H1 (cell line): ENCODE results near the gene MRPS26. TPM values are rescaled to one million over a fixed set of nuclear protein-coding genes. Genes with fewer than 3 reads are reported as not detected.
"Not testable (repeated sequence)": the region's sequence is repeated elsewhere in the genome, so short reads cannot be mapped to it uniquely, and the experiment has no call there.

ENCODE experiments used
- CTCF ChIA-PET: fragments of 300-600 bp; sonication (Branson Sonifier 250); formaldehyde crosslinking; loops from one replicate; lab custom pipeline; 2021; ENCODE audit not compliant: partially characterized antibody; lab: Charles Lee
- POLR2A ChIA-PET: fragments of 300-600 bp; sonication (Branson Sonifier 250); formaldehyde crosslinking; loops from one replicate; lab custom pipeline; 2021; ENCODE audit warnings: inconsistent platforms; ENCODE audit not compliant: partially characterized antibody; lab: Charles Lee
- DNase-seq, 2 experiments: peaks; one replicate each; pipeline versions ENCODE4 v3.0.0 to v3.0.0-alpha.2; 2010 to 2022; ENCODE audit warnings: low spot score in 2 of 2, low read depth in 1 of 2, mixed read lengths in 1 of 2
- FAIRE-seq: peaks from 2 replicates; lab custom pipeline; 2011; peaks lifted over from hg19 to GRCh38; lab: Jason Lieb, UNC
- H2AFZ ChIP-seq: 2 replicates; pipeline ENCODE4 v1.8.1; 2012; ENCODE audit warnings: low read length, inconsistent platforms
- H2AK5ac ChIP-seq: 2 replicates; pipeline ENCODE4 v1.6.1; 2013; ENCODE audit warnings: low read depth, low read length
- H2BK120ac ChIP-seq: replicated peaks from 2 replicates; pipeline ENCODE3; 2013; ENCODE audit warnings: low read depth, low read length, inconsistent platforms
- H2BK12ac ChIP-seq: 2 replicates; pipeline ENCODE4 v1.6.1; 2013; ENCODE audit warnings: low read depth, low read length
- H2BK15ac ChIP-seq: 2 replicates; pipeline ENCODE4 v1.6.1; 2013; ENCODE audit warnings: low read length
- H2BK20ac ChIP-seq: 2 replicates; pipeline ENCODE4 v1.6.1; 2013; ENCODE audit warnings: low read length
- H2BK5ac ChIP-seq: 2 replicates; pipeline ENCODE4 v1.6.1; 2013; ENCODE audit warnings: low read depth, low read length
- H3K14ac ChIP-seq: 2 replicates; pipeline ENCODE4 v1.6.1; 2013; ENCODE audit warnings: inconsistent platforms; ENCODE audit not compliant: insufficient read length
- H3K18ac ChIP-seq: 2 replicates; pipeline ENCODE4 v1.6.1; 2013; ENCODE audit warnings: low read length; ENCODE audit errors: extremely low read depth
- H3K23ac ChIP-seq: 2 replicates; pipeline ENCODE4 v1.6.1; 2013; ENCODE audit warnings: inconsistent platforms; ENCODE audit not compliant: insufficient read length
- H3K23me2 ChIP-seq: 2 replicates; pipeline ENCODE4 v1.6.1; 2013; ENCODE audit warnings: low read depth, low read length
- H3K27ac ChIP-seq: 2 replicates; pipeline ENCODE4 v1.6.1; 2011; ENCODE audit warnings: low read depth, low read length, inconsistent platforms
- H3K27me3 ChIP-seq, 4 experiments: replicated peaks in 1 of 4; 1 replicate in 1 of 4; 2 replicates in 3 of 4; pipeline versions ENCODE4 v1.6.1 to v1.8.1; 2011 to 2013; ENCODE audit warnings: low read length in 3 of 4, mild to moderate bottlenecking in 3 of 4, inconsistent platforms in 2 of 4, mixed read lengths in 2 of 4, moderate library complexity in 1 of 4; ENCODE audit not compliant: control insufficient read depth in 3 of 4, insufficient read depth in 3 of 4; ENCODE audit errors: extremely low read depth in 1 of 4
- H3K36me3 ChIP-seq, 4 experiments: 2 replicates each; pipeline versions ENCODE4 v1.6.1 to v1.8.1; 2011 to 2013; ENCODE audit warnings: mild to moderate bottlenecking in 4 of 4, low read length in 3 of 4, moderate library complexity in 2 of 4, control low read depth in 1 of 4, inconsistent platforms in 1 of 4; ENCODE audit not compliant: insufficient read depth in 4 of 4, control insufficient read depth in 2 of 4
- H3K4ac ChIP-seq: replicated peaks from 2 replicates; pipeline ENCODE3; 2013; ENCODE audit warnings: low read length, low read depth, mixed read lengths, inconsistent platforms; ENCODE audit not compliant: insufficient read length
- H3K4me1 ChIP-seq, 4 experiments: replicated peaks in 1 of 4; 1 replicate in 1 of 4; 2 replicates in 3 of 4; pipeline versions ENCODE4 v1.6.1 to v1.8.1; 2011 to 2013; ENCODE audit warnings: low read length in 3 of 4, inconsistent platforms in 2 of 4, mixed read lengths in 1 of 4; ENCODE audit not compliant: insufficient read depth in 4 of 4, control insufficient read depth in 3 of 4
- H3K4me2 ChIP-seq, 2 experiments: 2 replicates each; pipeline versions ENCODE4 v1.6.1 to v1.8.1; 2011 to 2013; ENCODE audit warnings: low read depth in 2 of 2, low read length in 2 of 2, control low read depth in 1 of 2, inconsistent platforms in 1 of 2, mild to moderate bottlenecking in 1 of 2; ENCODE audit not compliant: insufficient read depth in 1 of 2
- H3K4me3 ChIP-seq, 4 experiments: fragments of 200-600, 300-600 bp in 1 of 4; sonication (generic), shearing (Covaris generic), sonication (Bioruptor Twin) in 1 of 4; 2 replicates each; pipeline versions ENCODE4 v1.5.1 to v1.8.1; 2011 to 2016; ENCODE audit warnings: low read length in 4 of 4, low read depth in 3 of 4, control low read depth in 2 of 4, inconsistent platforms in 2 of 4, mild to moderate bottlenecking in 2 of 4, mixed read lengths in 1 of 4, moderate library complexity in 1 of 4; ENCODE audit not compliant: insufficient read depth in 2 of 4; ENCODE audit errors: extremely low read depth in 1 of 4
- H3K56ac ChIP-seq: replicated peaks from 2 replicates; pipeline ENCODE3; 2013; ENCODE audit warnings: low read depth, mild to moderate bottlenecking, mixed read lengths, low read length, inconsistent platforms; ENCODE audit not compliant: insufficient read length
- H3K79me1 ChIP-seq: 2 replicates; pipeline ENCODE4 v1.6.1; 2013; ENCODE audit warnings: low read depth, low read length, control low read depth
- H3K79me2 ChIP-seq, 2 experiments: 2 replicates each; pipeline versions ENCODE4 v1.6.1 to v1.8.1; 2012 to 2013; ENCODE audit warnings: low read length in 2 of 2, mild to moderate bottlenecking in 2 of 2, inconsistent platforms in 1 of 2; ENCODE audit not compliant: insufficient read depth in 2 of 2, control insufficient read depth in 1 of 2
- H3K9ac ChIP-seq, 4 experiments: replicated peaks in 1 of 4; 1 replicate in 1 of 4; 2 replicates in 3 of 4; pipeline versions ENCODE4 v1.6.1 to v1.8.1; 2011 to 2013; ENCODE audit warnings: low read depth in 3 of 4, low read length in 3 of 4, control low read depth in 2 of 4, mild to moderate bottlenecking in 2 of 4, moderate library complexity in 2 of 4, inconsistent platforms in 1 of 4; ENCODE audit errors: extremely low read depth in 1 of 4
- H3K9me3 ChIP-seq, 2 experiments: 2 replicates each; pipeline versions ENCODE4 v1.6.1 to v1.8.1; 2012 to 2013; ENCODE audit warnings: mild to moderate bottlenecking in 2 of 2, moderate library complexity in 2 of 2, control low read depth in 1 of 2, inconsistent platforms in 1 of 2, low read depth in 1 of 2, low read length in 1 of 2, mixed read lengths in 1 of 2; ENCODE audit not compliant: insufficient read depth in 2 of 2
- H4K20me1 ChIP-seq, 2 experiments: replicated peaks in 1 of 2; 2 replicates each; pipeline versions ENCODE3 to v1.8.1; 2011 to 2013; ENCODE audit warnings: inconsistent platforms in 2 of 2, low read length in 2 of 2, mild to moderate bottlenecking in 1 of 2; ENCODE audit not compliant: insufficient read depth in 2 of 2, control insufficient read depth in 1 of 2
- H4K5ac ChIP-seq: 2 replicates; pipeline ENCODE4 v1.6.1; 2013; ENCODE audit warnings: low read length, low read depth, mixed read lengths, inconsistent platforms; ENCODE audit not compliant: insufficient read length
- H4K8ac ChIP-seq: 2 replicates; pipeline ENCODE4 v1.8.0; 2013; ENCODE audit warnings: mild to moderate bottlenecking, moderate library complexity, low read length, inconsistent platforms; ENCODE audit not compliant: insufficient read depth; ENCODE audit errors: extremely low read depth
- H4K91ac ChIP-seq: replicated peaks from 2 replicates; pipeline ENCODE3; 2013; ENCODE audit warnings: low read length, mixed read lengths, inconsistent platforms; ENCODE audit not compliant: insufficient read length
- WGBS, 2 experiments: shearing (Covaris generic) in 1 of 2; methylation state at CpG; one replicate each; pipeline versions ENCODE4 v1.1.6 to v1.1.7; 2013 to 2015; ENCODE audit warnings: low lambda C conversion rate in 2 of 2, mixed read lengths in 2 of 2, inconsistent platforms in 1 of 2, low coverage in 1 of 2, missing lambda C conversion rate in 1 of 2; ENCODE audit not compliant: insufficient replicate concordance in 2 of 2, insufficient coverage in 1 of 2, insufficient read length in 1 of 2; ENCODE audit errors: extremely low coverage in 1 of 2, missing lambda C conversion rate in 1 of 2; 5-methylcytosine and 5-hydroxymethylcytosine counted together
- polyA plus RNA-seq, 7 experiments: library from polyadenylated mRNA; depleted of rRNA in 3 of 7; stranded (reverse) in 5 of 7; unstranded in 2 of 7; fragments of >200 nt in 5 of 7; fragments of 200-250 nt in 2 of 7; gene quantifications; 1 replicate in 5 of 7; 2 replicates in 1 of 7; 4 replicates in 1 of 7; pipeline versions ENCODE4 v1.2.1 to v1.2.3, GENCODE V29; 2011 to 2013; ENCODE audit warnings: missing spikeins in 2 of 7, mixed read lengths in 2 of 7
- total RNA-seq: library from RNA; stranded (reverse); fragmentation: NEBNext Ultra II Directional; extraction: Animal tissue kit (Norgen Biotek cat#: 25700); gene quantifications from 2 replicates; pipeline ENCODE4 v1.2.1, GENCODE V29; 2021

The MRPS26 gene
- total and polyA plus RNA-seq, 2 of the 8 experiments (the other 6 are each of a cell fraction or from before 2014, with no cell fraction given) = 83.6 to 103 TPM

DNA sequence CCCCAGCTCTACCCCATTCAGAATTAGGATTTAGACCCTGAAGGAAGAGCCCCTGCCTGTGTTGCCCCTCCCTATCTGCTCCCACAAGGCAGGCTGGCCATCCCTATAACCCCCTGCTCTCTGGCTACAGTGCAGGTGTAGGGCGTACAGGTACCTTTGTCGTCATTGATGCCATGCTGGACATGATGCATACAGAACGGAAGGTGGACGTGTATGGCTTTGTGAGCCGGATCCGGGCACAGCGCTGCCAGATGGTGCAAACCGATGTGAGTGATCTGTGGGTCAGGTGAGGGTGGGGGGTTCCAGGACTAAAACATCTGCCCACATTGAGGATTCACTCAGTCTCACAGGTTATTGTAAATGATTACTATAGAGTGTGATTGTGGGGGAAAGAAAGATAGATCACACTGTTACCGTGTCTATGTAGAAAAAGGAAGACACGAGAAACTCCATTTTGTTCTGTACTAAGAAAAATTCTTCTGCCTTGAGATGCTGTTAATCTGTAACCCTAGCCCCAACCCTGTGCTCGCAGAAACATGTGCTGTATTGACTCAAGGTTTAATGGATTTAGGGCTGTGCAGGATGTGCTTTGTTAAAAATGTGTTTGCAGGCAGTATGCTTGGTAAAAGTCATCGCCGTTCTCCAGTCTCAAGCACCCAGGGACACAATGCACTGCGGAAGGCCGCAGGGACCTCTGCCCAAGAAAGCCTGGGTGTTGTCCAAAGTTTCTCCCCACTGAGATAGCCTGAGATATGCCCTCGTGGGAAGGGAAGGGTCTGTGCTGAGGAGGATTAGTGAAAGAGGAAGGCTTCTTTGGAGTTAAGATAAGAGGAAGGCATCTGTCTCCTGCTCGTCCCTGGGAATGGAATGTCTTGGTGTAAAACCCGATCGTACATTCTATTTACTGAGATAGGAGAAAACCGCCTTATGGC lies 23.0 kb upstream of the MRPS26 start:
- DNase-seq, H2BK5ac ChIP-seq, H3K4me1 ChIP-seq, H3K56ac ChIP-seq, H2AK5ac ChIP-seq, H3K14ac ChIP-seq, FAIRE-seq, H3K79me1 ChIP-seq, H4K8ac ChIP-seq, H3K23me2 ChIP-seq, POLR2A ChIA-PET, H4K20me1 ChIP-seq, H3K9ac ChIP-seq, H3K18ac ChIP-seq, H3K4me2 ChIP-seq, H3K9me3 ChIP-seq, H3K27ac ChIP-seq, H4K5ac ChIP-seq, CTCF ChIA-PET, H2BK20ac ChIP-seq, H3K4ac ChIP-seq, H3K4me3 ChIP-seq, H2AFZ ChIP-seq, H4K91ac ChIP-seq, H3K23ac ChIP-seq, H2BK120ac ChIP-seq, H3K79me2 ChIP-seq, H3K27me3 ChIP-seq, H2BK15ac ChIP-seq, H2BK12ac ChIP-seq: not testable (repeated sequence)
- WGBS, 2 experiments = 85% methylated on average over 20 of the region's 20 CpGs; no CpG with 5 or more reads in 1 of the 2 experiments
- peaks cover 15 to 46% (median 40%) of the 10 kb centered on the region in 4 experiments for H3K36me3 ChIP-seq
